ENCODE data around the gene PSMA5.
"Not testable (repeated sequence)": the region's sequence is repeated elsewhere in the genome, so short reads cannot be mapped to it uniquely, and the experiment has no call there.

PSMA5 gene

DNA sequence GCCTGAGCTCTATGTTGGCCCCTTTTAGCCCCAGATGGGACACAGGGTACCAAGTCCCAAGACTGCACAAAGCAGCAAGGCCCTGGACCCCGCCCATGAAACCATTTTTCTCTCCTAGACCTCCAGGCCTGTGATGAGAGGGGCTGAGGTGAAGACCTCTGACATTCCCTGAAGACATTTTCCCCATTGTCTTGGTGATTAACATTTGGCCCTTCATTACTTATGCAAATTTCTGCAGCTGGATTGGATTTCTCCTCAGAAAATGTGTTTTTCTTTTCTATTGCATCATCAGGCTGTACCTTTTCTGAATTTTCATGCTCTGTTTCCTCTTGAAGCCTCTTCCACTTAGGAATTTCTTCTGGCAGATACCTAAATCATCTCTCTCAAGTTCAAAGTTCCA lies 8.2 kb upstream of the PSMA5 start:
- in situ Hi-C loops (cut with HindIII; ENCODE audit: low sequenced_read_pairs), result no loop called here

DNA sequence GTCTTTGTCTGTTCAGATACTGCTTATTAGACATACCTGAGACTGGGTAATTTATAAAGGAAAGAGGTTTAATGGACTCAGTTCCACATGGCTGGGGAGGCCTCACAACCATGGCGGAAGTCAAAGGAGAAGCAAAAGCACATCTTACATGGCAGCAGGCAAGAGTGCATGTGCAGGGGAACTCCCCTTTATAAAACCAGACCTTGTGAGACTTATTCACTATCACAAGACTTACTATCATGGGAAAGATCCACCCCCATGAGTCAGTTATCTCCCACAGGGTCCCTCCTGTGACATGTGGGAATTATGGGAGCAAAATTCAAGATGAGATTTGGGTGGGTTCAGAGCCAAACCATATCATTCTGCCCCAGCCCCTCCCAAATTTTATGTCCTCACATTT lies 7.1 kb upstream of the PSMA5 start:
- in situ Hi-C loops (cut with HindIII; ENCODE audit: low sequenced_read_pairs), result no loop called here

DNA sequence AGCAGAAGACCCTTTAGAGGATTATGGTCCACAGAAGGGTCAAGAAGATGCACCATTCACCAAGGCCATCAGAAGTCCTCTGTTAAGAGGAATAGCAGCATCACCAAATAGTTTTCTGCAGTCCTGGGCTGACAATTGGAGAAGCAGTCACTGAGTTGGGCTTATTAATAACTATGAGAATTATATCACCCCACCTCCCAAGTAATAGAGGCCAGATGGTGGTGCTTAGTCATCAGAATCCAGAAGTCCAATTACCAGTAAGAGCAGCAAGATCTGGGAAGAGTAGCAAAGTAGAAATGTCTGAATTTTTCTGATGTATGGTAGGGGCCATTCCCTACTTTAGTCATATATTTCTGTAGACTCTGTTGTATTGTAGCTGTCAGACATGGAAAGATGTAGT lies 6.1 kb upstream of the PSMA5 start:
- in situ Hi-C loops (cut with HindIII; ENCODE audit: low sequenced_read_pairs), result no loop called here

DNA sequence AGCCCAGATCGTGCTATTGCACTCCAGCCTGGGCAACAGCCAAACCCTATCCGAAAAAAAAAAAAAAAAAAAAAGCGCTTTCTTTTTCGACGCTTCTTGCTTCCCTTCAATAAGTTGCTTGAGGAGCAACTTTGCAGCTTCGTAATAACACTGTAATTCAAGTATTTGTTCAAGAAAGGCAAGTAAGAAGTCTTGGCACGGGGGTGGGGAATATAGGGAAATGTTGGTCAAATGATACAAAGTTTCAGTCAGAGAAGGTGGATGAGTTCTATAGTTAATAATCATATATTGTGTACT lies 871 bp upstream of the PSMA5 start:
- in situ Hi-C loops (cut with HindIII; ENCODE audit: low sequenced_read_pairs), result no loop called here

DNA sequence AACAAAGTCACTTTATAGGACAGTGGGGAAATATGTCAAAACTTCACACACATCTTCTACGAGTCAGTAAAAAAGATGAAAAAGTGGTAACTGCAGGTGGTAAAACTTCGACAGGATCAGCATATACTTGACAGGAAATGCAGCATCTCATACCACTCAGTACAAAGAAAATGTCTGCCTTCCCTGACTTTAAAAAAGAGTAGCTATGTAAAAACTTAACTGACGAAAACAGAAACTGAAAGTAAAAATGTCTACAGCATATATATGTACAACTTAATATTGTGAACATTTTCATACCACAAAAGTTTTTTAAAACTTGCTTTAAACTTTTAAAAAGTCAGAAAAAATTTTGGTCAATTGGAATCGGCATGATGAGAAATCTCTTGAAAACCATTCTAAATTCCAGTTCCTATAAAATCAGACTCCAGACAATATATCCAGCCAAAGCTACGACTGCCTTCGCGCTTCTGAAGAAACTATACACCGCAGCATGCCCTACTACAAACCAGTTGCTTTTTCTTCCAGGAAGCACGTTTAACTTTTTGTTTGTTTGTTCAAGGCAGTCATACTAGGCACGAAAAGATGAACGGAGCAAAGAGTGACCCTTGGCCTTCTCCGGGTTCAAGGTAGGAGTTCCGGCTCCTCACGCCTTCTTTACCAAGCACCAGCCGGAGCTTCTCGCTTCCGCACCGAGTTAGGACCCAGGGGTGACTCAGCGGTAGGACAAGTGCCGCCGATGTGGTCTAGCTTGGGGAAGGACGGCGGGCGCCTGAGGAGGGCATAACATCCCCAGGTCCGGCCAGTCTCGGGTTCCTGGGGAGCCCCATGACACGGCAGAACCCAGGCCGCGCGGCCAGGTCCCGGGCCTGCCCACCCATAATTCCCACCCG lies 612 bp downstream of the PSMA5 start:
- in situ Hi-C loops (cut with HindIII; ENCODE audit: low sequenced_read_pairs), result no loop called here

DNA sequence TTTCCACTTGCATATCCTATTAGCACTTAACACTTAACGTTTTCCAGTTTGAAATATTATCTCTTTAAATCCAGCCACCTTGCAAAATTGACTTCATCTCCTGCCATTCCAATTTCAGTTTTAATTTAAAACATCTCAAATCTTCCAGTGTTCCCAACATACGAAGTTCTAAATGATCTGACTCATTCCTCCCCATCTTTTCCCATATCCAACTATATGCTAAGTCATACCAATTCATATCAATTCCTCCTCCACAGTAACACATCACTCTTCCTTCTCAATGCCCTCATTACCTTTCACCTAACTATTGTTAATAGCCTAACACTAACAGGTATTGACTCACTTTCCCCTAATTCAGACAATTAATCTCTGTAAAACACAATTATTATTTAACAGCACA lies 2.8 kb downstream of the PSMA5 start:
- in situ Hi-C loops (cut with HindIII; ENCODE audit: low sequenced_read_pairs), result no loop called here

DNA sequence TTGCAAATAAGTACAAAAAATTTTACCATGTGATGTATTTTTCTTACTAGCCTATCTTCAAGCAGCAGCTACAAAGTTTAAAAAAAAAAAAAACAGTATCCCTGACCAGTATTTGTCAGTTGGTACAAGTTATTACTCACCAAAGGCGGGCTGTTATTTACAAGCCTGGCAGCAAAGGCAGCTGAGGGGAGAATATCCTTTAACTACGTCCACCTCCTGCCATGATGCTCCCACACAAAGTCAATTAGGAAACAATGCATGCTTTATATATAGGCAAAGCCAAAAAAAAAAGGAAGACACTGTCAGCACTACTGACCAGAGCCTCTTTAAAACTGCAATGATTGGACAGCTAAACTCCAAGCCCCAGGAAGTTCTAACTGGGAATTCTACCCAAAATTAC lies 13.7 kb downstream of the PSMA5 start:
- in situ Hi-C loops (cut with HindIII; ENCODE audit: low sequenced_read_pairs), result no loop called here

DNA sequence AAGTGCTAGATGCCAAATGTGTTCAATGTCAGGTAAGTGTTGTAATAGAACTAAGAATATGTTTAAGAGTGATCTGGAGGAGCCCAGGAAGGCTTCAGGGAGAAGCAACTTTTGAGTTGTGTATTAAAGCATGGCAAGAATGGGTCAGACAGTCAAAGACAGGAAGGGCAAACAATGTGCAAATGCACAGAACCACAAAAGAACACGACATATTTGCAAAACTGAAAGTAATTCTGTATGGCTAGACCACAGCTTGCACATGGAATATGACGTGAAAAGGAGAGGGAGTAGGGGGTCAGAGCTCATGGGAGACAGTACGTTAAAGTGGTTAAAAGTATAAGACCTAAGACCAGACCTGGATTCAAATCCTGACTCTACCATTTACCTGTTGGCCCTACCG lies 21.4 kb downstream of the PSMA5 start:
- in situ Hi-C loops (cut with HindIII; ENCODE audit: low sequenced_read_pairs), result loop anchor here (5.0 to 10.0 kb wide), 4 partner anchors 50 to 160 kb away; partner anchors contain the start of gene CELSR2

DNA sequence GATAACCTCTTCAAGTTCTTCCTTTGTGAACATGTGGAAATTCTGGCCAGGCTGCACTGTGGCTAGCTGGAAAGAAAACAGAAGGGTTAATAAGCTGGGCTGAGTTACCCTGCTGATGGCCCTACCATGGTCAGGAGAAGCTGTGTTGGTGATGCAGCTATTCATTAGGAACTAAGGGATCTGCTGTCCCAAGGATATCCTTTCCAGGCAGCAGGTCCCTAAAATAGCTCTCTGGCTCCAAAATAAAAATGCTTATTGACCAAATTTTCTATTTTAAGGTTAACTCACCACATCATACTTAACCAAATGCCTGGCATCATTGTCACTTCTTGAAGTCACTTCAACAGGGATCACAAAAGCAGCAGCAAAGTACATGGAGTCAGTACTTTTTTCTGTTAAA lies 24.2 kb downstream of the PSMA5 start:
- in situ Hi-C loops (cut with HindIII; ENCODE audit: low sequenced_read_pairs), result loop anchor here (5.0 to 10.0 kb wide), 4 partner anchors 53 to 157 kb away; partner anchors contain the start of gene CELSR2

DNA sequence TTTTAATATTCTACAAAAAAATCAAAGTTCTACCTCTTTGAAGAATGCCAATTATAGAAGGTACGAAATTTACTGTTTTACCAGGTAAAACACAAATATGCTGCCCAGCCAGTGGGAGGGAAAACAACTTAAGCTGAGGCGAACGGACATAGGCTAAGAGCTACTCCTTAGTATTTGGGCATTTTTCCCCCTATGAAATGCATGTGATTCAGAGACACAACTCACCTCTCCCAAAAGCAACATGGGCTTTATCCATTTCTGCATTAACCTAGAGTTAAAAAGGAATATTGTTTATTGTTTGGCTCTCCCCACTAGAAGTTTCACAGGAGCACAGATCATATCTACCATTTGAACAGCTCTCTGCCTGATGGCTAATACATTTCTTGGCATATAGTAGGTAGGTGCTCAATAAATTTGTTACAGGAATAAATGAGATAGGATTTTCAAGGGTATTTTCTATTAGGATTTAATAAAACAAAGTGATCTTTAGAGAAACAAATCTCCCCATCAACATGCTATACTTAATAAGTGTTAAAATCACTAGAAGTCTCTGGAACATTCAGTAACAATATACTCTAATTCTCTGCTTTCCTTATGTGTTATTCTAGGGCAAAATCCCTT lies 26.1 kb downstream of the PSMA5 start:
- in situ Hi-C loops (cut with HindIII; ENCODE audit: low sequenced_read_pairs), result loop anchor here (5.0 to 10.0 kb wide), 4 partner anchors 55 to 155 kb away; partner anchors contain the start of gene CELSR2

DNA sequence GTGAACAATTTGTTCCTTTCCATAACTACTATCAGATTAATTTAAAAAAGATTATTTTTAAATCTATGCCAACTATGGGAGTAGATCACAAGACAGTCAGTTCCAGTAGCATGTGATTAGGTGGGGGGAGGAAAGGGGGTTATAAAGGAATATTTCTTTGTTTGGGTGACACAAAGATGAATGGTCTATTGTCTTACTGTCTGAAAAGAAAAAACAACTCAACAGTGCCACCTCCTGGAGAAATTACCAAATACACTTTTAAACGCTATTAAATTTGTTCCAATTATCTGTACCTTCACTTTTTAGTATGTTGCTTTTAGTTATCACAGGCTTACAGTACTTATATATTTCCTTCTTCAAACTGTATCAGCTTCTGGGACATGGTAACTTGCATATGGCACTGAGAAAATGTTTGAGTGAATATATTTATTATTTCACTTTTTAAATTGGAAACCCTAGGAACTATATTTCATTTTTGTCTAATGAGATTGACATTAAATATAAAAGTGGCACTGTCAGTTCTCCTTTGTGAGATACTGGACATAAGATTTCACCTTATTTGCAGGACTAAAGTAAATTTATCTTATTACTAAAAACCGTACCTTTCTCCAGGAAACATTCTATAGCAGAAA lies 26.8 kb downstream of the PSMA5 start:
- in situ Hi-C loops (cut with HindIII; ENCODE audit: low sequenced_read_pairs), result no loop called here

DNA sequence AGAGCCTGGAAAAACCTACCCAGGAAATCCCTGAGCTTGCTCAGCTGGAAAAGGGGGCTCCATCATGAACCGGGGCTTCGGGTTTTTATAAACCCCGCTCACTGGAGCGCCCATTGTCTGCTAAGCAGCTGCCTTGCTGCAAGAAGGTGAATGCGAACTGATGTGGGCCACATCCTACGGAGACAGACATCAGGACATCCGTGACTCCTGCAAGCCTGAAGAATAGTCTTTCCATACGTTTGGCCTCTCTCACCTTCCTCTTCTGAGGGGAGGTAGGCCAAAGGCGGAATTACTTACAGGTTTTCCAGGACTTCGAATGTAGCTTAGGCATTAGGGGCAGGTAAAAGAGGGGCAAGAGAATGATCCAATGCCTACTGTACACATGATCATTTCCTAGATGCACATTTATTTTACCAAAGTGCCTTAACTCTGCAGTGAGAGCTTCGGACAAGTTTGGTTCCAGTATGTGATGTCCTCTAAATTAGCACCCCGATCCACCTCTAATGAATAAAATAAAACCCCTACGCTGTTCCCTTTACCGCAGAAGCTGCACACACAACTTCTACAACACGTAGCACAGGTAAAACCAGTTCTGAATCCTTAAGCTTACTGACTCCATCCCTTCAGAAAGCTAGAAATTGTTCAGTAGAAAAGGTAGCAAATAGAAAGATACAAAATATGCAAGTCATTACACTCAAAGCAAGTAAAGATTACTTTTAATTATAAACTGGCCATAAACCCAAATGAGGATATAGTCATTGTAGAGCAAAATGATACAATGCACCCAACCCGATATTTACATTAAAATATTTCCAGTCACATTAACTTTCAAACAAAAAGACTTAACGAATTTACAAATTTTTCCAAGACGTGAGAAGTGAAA lies 27.7 kb downstream of the PSMA5 start:
- in situ Hi-C loops (cut with HindIII; ENCODE audit: low sequenced_read_pairs), result no loop called here

DNA sequence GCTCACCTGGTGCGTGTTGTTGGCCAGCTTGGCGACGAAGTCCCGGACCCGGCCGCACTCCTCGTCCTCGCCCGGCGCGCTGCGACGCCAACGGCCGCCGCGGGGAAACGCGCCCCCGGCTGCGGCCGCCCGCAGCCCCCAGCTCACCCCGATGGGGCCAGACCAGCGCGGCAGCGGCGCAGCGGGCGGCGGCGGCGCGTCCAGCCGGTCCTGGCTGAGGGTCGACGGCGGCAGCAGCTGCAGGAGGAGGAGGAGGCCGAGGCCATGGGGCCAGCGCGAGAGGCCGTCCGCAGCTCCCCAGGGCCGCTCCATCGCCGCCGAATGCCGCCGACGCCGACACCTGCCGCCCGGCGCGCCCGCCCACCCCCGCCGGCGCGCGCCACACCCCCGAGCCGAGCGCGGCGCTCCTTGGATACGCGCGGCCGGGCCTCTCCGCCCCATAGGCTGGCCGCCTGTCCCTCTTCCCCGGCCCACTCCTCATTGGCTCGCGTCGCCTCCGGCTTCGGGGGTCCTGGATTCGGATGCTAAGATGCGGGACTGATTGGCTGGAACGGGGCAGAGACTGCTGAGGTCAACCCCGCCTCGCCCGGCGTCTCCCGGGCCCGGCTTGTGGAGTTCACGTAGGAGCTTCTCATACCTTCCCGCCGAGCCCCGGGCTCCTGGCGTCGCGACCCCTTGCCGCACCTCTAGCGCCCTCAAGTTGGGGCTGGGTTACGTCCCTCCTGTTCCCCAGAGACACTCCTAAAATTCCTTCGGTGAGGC lies 28.5 kb downstream of the PSMA5 start, which contains the start of gene SORT1:
Gene SORT1 (minus strand): TSS at position 338 of the 762 bp plus-strand sequence. CDS start 26 bp downstream, at position 312.
- in situ Hi-C loops (cut with HindIII; ENCODE audit: low sequenced_read_pairs), result no loop called here

DNA sequence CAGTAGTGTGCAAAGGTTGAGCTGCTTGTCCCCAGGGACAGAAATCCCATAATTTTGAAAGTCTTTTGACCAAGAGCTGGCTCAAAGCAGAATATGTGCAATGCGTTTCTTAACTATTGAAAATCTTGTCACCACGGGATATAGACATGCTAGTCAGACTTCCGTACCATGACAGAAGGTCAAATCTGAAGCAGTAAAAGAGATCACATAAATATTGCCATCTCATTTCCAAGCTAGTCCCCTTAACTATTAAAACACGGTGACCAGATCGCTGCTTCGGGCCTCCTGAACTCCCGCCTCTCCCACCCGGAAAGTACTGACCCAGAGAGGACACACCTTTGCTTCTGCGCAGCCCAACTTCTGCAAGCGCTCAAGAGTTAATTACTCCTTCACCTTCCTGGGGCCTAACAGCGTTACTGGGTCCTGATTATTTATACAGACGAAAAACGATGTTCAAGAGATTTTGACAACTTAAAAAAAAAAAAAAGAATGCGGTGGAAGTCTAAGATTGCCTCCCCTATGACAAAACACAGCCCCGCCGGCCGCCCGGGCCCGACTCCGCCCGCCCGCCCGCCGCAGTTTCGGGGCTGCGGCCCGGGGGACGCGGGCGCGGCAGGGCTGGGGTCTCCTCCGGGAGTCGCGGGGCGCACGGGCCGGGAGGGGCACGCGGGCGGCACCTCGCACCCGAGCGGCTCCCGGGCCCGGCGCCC lies 29.2 kb downstream of the PSMA5 start:
- in situ Hi-C loops (cut with HindIII; ENCODE audit: low sequenced_read_pairs), result no loop called here

DNA sequence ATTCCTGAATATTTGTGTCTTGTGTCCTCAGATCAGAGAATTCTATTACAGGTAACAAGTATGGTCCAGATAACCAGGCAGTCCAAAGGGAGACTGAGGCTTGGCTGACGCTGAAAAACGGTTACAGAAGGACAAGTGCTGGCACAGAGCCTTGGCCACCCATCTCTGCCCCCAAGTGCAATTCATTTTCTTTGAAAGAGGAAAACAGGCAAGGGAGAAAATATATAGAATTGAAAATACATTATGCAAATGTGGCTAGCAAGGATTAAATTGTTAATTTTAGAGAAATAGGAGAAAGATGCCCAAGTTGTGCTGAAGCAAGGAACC lies 29.8 kb downstream of the PSMA5 start:
- in situ Hi-C loops (cut with HindIII; ENCODE audit: low sequenced_read_pairs), result no loop called here

DNA sequence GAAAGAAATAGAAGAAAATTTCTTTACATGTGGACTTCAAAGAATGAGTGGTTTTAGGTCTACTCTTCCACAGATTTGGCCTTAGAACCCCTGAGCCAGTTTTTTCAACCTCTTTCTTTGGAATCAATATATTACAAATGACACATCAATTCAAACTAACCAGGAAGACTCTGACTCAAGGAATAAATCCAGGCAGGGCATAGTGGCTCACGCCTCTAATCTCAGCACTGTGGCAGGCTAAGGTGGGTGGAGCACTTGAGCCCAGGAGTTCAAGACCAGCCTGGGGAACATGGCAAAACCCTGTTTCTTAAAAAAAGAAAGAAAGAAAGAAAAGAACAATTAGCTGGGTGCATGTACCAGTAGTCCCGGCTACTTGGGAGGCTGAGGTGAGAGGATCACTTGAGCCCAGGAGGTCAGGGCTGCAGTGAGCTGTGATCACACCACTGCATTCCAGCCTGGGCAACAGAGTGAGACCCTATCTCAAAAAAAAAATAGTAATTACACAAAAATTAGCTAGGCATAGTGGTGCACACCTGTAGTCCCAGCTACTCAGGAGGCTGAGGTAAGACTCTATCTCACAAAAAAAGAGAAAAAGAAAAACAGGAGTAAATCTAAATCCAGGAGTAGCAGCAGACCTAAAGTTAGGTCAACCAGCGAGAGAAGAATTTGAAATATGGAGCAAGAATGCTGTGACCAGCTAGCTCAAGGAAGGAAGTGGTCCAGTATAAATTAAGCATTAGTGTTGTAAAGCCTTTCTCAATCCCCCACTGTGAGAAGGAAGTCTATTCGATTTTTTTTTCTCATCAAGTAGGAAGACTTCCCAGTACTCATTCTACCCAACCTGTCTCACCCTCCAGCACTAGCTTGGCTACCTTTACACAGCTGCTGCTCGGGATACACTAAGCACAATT lies 30.4 kb downstream of the PSMA5 start:
- in situ Hi-C loops (cut with HindIII; ENCODE audit: low sequenced_read_pairs), result no loop called here

DNA sequence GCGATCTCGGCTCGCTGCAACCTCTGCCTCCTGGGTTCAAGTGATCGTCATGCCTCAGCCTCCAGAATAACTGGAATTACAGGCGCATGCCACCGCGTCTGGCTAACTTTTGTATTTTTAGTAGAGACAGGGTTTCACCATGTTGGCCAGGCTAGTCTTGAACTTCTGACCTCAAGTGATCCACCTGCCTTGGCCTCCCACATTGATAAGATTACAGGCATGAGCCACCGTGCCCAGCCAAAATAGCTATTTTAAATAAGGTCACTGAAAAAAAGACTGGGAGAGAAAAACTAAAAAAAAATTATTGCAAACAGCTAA lies 31.0 kb downstream of the PSMA5 start:
- in situ Hi-C loops (cut with HindIII; ENCODE audit: low sequenced_read_pairs), result not testable (repeated sequence)

DNA sequence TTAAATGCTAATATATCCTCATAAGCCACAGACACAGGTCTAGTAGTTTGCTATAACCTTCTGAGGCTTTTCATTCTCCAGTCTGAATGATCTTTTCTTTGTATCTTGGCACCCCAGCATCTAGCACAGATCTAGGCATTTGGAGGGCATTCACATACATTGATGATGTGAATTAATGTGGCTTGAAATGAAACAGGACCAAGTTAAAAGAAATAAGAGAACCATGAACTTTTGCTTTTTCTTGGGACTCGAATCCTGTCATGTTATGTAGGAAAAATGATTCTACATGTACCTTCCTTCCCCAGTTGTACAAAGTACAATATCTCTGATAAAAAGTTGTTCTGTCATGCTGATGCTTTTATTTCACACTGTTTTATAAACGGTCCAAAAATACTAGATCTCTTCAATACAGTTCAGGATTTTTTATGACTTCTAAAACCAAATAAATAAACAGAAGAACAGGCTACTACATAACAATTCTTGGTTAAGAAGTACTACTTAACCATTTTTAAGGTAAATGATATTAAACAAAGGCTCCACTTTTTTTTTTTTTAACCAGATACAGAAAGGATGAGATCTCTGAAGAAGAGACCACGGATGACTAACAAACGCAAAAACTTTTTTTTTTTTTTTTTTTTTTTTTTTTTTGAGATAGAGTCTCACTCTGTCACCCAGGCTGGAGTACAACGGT lies 31.5 kb downstream of the PSMA5 start:
- in situ Hi-C loops (cut with HindIII; ENCODE audit: low sequenced_read_pairs), result no loop called here

All from endothelial cell of hepatic sinusoid (primary cell).